NCI-H2081 (cell line): Measurements from ENCODE around the gene EYA4.

Experiments
- DNase-seq, 2 experiments: peaks; one replicate each; lab custom pipeline; 2025; lab: John Stamatoyannopoulos, UW

EYA4 gene, protein sequence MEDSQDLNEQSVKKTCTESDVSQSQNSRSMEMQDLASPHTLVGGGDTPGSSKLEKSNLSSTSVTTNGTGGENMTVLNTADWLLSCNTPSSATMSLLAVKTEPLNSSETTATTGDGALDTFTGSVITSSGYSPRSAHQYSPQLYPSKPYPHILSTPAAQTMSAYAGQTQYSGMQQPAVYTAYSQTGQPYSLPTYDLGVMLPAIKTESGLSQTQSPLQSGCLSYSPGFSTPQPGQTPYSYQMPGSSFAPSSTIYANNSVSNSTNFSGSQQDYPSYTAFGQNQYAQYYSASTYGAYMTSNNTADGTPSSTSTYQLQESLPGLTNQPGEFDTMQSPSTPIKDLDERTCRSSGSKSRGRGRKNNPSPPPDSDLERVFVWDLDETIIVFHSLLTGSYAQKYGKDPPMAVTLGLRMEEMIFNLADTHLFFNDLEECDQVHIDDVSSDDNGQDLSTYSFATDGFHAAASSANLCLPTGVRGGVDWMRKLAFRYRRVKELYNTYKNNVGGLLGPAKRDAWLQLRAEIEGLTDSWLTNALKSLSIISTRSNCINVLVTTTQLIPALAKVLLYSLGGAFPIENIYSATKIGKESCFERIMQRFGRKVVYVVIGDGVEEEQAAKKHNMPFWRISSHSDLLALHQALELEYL

GRCh38 chr6:133241086-133241900 is at the start of gene EYA4:
Gene EYA4, plus strand, starts transcription at chr6:133241357. Its CDS starts 33,424 bp downstream, at chr6:133274781.
- DNase-seq = peak; percentile 26 to 61

GRCh38 chr6:133193396-133193795 is 47.8 kb upstream of the EYA4 start:
- no peak for DNase-seq

DNA sequence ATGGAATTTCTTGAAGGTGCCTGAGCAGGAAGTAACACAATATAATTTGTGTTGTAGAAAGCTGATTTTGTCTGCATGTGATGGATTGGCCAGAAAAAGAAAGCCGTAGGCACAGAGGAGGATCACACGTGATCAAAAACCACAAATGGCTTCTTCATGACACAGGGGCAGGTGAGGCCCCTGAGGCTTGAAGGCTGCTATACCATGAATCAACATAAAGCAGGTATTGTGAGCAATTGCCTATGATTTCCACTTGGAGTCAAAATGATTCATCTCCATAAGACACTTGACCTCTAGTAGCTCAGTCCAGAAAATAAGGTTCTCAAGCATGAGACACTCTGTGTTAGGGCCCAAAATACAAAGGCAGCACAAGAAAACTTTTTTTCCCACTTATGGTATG is 42.4 kb upstream of the EYA4 start:
- DNase-seq = no peak

- DNase-seq = no peak
These were observed 39.9 kb upstream of the EYA4 start for GRCh38 chr6:133201231-133201630.

- no peak for DNase-seq
These were observed 38.4 kb upstream of the EYA4 start for GRCh38 chr6:133202610-133203343.

DNA sequence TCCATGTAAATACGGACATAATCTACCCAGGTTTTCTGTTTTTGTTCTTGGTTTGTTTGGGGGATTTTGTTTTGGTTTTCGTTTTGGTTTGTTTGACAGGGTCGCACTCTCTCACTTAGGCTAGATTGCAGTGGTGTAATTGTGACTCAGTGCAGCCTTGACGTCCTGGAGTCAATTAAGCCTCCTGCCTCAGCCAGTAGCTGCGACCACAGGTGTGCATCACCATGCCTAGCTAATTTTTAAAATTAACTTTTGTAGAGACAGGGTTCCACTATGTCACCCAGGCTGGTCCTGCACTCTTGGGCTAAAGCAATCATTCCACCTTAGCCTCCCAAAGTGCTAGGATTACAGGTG is 37.8 kb upstream of the EYA4 start:
- DNase-seq = no peak

- no peak for DNase-seq
These were observed 35.9 kb upstream of the EYA4 start for GRCh38 chr6:133205304-133205703.

- no peak for DNase-seq
These were observed 34.2 kb upstream of the EYA4 start for GRCh38 chr6:133206942-133207341.

DNA sequence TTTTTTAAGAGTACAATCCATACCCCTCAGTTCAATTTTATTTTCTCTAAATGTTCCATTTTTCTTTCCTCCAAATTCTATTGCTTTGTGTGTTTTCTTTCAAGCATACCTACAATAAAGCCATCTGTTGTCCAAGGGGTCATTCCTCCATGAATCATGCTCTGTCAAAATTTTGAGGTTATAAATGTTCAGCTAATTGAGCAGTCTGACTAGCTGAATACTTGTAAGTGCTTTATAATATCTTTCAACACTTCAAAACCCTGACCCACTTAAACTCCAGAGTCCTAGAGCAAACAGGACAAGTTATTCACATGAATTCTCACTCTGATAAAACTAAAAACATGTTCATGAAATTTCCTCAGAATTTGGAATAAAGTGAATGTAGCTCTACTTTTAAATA is 33.4 kb upstream of the EYA4 start:
- DNase-seq = no peak

DNA sequence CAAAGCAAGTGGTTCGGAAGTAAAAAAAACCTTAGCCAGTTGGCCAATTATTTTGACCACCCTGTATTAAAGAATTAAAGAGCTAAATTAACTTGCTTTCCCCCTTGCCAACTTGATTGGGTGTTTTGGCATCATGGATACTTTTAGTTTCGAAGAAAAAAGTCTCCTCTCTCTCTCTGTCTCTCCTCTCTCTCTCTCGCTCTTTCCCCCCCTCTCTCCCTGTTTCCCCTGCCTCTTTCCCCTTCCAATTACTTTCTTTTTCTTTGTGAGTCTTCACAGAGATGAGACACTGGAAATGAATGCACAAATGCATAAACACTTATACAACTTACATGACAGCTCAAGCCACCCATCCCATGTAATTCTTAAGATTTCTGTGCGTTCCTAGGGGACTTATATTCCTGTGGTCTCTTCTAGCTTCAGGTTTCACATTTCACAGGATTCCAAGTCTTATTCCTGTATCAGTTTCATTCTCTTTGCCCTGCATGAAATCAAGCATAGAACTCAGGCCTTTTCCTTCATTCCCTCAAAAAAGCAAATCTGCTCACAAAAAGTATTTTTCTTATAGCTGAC is 32.9 kb upstream of the EYA4 start:
- DNase-seq = no peak

- DNase-seq = no peak
These were observed 26.9 kb upstream of the EYA4 start for GRCh38 chr6:133214267-133214666.

- DNase-seq = no peak
These were observed 22.3 kb upstream of the EYA4 start for GRCh38 chr6:133218852-133219251.

DNA sequence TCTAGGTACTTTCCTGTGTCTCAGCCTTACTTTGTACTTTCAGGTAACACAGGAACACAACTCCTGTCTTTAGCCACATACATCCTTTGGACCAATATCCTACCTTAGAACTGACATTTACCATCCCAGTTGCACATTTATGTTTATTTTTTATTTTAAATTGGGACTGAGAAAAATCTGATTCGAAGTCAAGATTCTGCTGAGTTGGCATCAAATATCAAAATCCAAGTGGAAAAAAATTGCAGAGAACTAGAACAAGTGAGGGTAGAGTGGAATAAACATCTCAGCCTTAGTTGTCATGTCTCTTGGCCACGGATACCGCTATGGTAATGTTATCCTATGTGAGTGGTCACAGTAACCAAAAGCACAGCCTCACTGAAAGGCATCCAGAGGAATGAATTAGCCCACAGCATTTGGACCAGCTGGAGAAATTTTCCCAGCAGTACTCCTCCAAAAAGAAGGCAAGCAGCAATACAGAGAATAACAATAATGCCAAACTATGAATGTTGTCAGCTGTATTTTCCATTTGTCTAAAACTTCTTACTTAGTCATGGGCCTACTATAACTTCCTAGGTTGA is 17.6 kb upstream of the EYA4 start:
- DNase-seq = no peak

DNA sequence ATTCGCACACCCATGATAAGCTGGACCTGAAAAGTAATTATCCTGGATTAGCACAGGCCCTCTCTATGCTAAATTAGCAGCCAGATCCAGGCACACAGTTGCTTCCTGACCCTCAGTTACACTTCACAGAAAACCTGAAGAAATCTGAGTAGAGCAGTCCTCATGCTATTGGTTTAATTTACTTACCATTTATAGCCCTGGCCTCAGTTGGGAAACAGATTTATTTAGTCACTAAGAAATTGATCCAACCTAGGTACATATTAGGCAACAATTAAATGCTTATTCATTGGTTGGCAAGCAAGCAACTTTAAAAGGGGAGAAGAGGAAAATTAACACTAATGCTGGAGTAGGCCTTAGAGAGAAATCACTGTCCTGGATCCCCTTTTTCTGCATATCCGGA is 15.6 kb upstream of the EYA4 start:
- no peak for DNase-seq

DNA sequence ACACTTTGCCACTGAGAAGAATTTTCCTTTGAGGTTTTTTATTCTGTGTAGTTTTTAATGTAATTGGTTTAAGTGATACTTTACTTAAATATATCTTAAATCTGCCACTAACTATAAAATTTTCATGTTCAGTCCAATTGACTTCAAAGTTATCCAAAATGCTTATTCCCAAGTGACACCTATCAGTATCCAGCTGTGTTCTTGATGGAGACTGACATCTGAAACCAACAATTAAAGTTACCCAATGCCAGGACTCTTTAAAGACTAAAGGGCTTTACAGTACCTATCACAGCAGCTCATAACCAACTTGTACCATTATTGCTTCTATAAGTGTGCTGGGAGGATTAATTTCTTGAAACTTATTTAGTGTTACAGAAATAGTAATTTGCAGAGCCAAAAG is 13.8 kb upstream of the EYA4 start:
- no peak for DNase-seq

GRCh38 chr6:133230052-133230451 is 11.1 kb upstream of the EYA4 start:
- no peak for DNase-seq

- no peak for DNase-seq
These were observed 5.9 kb upstream of the EYA4 start for GRCh38 chr6:133235221-133235620.

DNA sequence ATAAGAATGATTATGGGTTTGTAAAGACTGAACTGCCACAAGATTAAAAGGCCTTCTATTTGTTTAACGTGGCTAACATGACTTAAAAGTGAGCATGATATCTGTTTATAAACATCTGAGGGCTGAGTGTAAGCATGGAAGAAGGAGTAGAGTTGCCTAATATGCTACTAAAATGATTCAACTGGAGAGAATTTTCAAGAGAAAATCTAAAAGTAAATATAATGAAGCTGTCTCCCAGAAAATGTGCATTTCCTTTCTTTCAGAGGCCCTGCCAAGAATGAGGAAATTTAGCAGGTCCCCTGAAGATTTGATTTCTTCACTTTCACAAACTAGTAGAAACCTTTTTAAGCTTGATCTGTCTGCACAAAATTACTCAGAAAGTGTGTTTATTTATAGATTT is 4.2 kb upstream of the EYA4 start:
- DNase-seq = no peak

DNA sequence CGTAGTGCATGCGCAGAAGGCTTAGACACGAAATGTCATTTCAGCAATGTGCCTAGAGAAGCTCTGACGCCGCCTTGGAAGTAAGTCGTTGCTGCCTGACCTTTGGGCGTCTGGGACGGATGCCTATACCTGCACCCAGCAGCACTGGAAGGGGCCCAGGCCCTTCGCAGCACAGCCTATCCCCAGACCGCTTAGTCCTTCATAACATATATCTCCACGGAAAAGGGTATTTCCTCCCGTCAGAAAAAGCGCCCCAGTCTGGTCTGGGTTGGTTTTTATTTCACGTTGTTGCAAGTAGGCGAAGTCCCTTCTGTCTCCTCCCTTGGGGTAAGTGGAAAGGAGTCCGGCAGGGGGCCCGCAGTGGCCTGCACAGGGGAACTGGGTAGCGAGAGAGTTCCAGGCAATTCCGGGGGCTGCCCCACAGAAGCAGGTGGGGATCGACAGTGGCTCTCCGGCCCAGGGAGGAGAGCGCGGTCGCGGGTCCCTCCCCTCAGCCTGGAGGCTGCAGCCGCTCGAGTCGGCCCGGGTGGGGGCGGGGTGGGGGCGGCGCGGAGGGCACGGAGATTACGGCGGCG is 559 bp upstream of the EYA4 start:
- DNase-seq = peak in 1 of 2 experiments; percentile 53

DNA sequence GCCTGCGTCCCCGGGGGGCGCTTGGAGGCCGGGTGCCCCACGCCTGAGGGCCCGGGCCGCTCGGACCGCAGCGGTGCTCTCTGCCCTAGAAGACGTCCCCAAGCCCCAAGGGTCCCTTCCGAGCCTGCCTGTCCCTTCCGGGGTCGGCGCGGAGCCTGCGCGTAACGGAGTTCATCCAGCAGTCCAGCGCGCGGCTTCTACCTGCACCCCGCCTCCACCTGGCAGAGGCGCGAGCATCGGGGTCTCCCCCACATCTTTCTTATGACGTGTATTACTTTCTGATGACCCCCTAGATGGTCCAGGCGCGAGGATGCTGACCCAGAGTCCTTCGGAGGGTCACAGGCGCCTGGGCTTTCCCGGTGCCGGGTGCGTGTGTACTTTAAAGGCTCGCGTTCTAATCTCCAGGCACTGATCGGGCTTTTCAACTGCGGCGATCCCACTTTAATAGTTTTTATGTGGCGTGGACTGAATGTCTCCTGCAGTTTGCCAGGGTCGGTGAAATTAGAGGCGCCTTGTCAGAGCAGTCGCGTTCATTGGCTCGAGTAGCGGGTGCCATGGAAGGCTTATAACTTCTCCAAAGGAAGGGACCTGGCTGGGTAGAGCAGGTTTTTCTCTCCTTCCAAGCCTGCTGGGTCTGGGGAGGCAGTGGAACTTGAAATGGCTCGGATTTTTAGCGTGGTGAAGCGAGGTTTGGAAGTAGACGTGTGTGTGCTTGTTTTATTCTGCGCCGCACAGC is 912 bp downstream of the EYA4 start:
- peak in 1 of 2 experiments; percentile 45 for DNase-seq
